ENCODE measurements around the gene FRMD1. TPM values are rescaled to one million over a fixed set of nuclear protein-coding genes. Genes with fewer than 3 reads are reported as not detected.

FRMD1 gene
- total and polyA plus RNA-seq, 2 of the 8 experiments (the other 6 are each of a cell fraction or from before 2014, with no cell fraction given) = 0.36 TPM; not detected in 1

DNA sequence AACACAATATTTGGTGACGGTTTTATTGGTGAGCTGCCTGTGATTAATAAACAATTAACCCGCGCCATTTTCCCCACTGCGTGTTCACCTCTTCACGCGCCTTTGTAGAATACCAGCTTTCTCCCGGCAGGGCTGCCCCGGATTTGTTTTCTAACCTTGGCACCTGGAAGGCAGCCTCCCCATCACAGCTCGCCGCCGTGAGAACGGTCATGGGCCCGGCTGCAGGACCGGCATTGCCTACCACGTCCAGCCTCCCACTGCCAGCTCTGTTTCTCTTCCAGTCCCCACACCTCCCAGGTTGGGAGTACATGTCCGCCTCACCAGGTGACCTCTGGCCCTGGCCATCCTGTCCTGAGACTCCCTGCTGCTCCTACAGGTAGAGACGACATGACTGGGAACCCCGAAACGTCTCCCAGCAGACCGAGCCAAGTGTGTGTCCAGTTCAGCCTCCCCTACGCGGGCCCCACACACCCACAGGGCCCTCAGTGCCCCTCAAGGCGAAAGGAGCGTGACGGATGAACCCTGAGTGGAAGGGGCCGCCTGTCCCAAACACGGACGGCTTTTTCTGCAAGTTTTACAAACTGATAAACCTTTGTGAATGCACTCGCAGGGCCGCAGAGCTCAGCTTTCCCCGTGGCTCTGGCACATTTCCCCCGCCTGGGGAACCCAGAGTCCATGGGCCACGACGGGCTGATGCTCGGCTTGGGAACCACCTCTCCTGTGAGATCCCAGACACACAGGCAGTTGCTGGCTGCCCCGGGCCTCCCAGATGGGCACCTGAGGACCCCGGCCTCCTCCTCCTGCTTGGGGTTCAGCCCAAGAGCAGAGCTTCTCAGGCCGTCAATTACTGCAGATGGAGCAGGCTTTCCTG, 25.7 kb downstream of the FRMD1 start:
- no peak overlapping the region for H2BK12ac ChIP-seq (ENCODE audit: low read depth, low read length)
- H3K27ac ChIP-seq (ENCODE audit: low read depth, low read length) = no peak overlapping the region
- FAIRE-seq (no peak), DNase-seq (ENCODE audit: low read depth in 1 of 2, low spot score in 2 of 2) (no peak)
- no peak overlapping the region for H3K9ac ChIP-seq (replicated peaks in 1 of 4; ENCODE audit: extremely low read depth in 1 of 4, low read depth in 3 of 4, low read length in 3 of 4)
- H3K79me2 ChIP-seq (ENCODE audit: control insufficient read depth in 1 of 2, insufficient read depth in 2 of 2, low read length in 2 of 2) = no peaks in the 10 kb centered on the region
- H2BK5ac ChIP-seq (ENCODE audit: low read depth, low read length) = no peak overlapping the region
- no peaks in the 10 kb centered on the region; a peak in 1 of 7 replicates for H3K27me3 ChIP-seq (replicated peaks in 1 of 4; ENCODE audit: control insufficient read depth in 3 of 4, extremely low read depth in 1 of 4, insufficient read depth in 3 of 4, low read length in 3 of 4)
- H2BK15ac ChIP-seq (ENCODE audit: low read length) = no peak overlapping the region
- POLR2A ChIA-PET (ENCODE audit: partially characterized antibody) = interaction anchor here (0.9 kb wide), 1 partner anchor 8 kb away, joined by 3 read pairs; no protein-coding TSS in a partner anchor
- no peak overlapping the region for H4K5ac ChIP-seq (ENCODE audit: insufficient read length, low read depth, low read length)
- no peaks in the 10 kb centered on the region for H3K79me1 ChIP-seq (ENCODE audit: low read depth, low read length)
- no peaks in the 10 kb centered on the region; a peak in 1 of 8 replicates for H3K36me3 ChIP-seq (ENCODE audit: control insufficient read depth in 2 of 4, insufficient read depth in 4 of 4, low read length in 3 of 4)
- no peak overlapping the region for H2AK5ac ChIP-seq (ENCODE audit: low read depth, low read length)
- H2BK120ac ChIP-seq (replicated peaks; ENCODE audit: low read depth, low read length) = no peak overlapping the region
- H3K14ac ChIP-seq (ENCODE audit: insufficient read length) = no peak overlapping the region
- H4K20me1 ChIP-seq (replicated peaks in 1 of 2; ENCODE audit: control insufficient read depth in 1 of 2, insufficient read depth in 2 of 2, low read length in 2 of 2) = no peaks in the 10 kb centered on the region
- no peaks in the 10 kb centered on the region for H3K23me2 ChIP-seq (ENCODE audit: low read depth, low read length)
- no peaks in the 10 kb centered on the region; a peak in 3 of 7 replicates for H3K4me1 ChIP-seq (replicated peaks in 1 of 4; ENCODE audit: control insufficient read depth in 3 of 4, insufficient read depth in 4 of 4, low read length in 3 of 4)
- H3K4me3 ChIP-seq (ENCODE audit: extremely low read depth in 1 of 4, insufficient read depth in 2 of 4, low read depth in 3 of 4, low read length in 4 of 4) = no peak overlapping the region
- no peaks in the 10 kb centered on the region for H3K9me3 ChIP-seq (ENCODE audit: insufficient read depth in 2 of 2, low read depth in 1 of 2, low read length in 1 of 2)
- 89% methylated on average over 38 of the region's 38 CpGs; no CpG with 5 or more reads in 1 of the 2 experiments for WGBS, 2 experiments (ENCODE audit: extremely low coverage in 1 of 2, insufficient coverage in 1 of 2, insufficient read length in 1 of 2, insufficient replicate concordance in 2 of 2, low coverage in 1 of 2, low lambda C conversion rate in 2 of 2, missing lambda C conversion rate in 1 of 2)
- H2BK20ac ChIP-seq (ENCODE audit: low read length) = no peak overlapping the region
- H3K23ac ChIP-seq (ENCODE audit: insufficient read length) = no peak overlapping the region
- H3K4me2 ChIP-seq (ENCODE audit: insufficient read depth in 1 of 2, low read depth in 2 of 2, low read length in 2 of 2) = no peak overlapping the region
- H2AFZ ChIP-seq (ENCODE audit: low read length) = no peak overlapping the region
- no peak overlapping the region for H3K4ac ChIP-seq (replicated peaks; ENCODE audit: insufficient read length, low read depth, low read length)
- no peak overlapping the region for H3K56ac ChIP-seq (replicated peaks; ENCODE audit: insufficient read length, low read depth, low read length)
- H4K91ac ChIP-seq (replicated peaks; ENCODE audit: insufficient read length, low read length) = no peak overlapping the region
- no peak overlapping the region; the same call in 1 of the 2 replicates for H3K18ac ChIP-seq (ENCODE audit: extremely low read depth, low read length)
- CTCF ChIA-PET (ENCODE audit: partially characterized antibody) = interaction anchor here (0.5 to 1.4 kb wide), 7 partner anchors 8 to 1801 kb away, joined by 3 to 4 read pairs (median 3); no protein-coding TSS in a partner anchor
- H4K8ac ChIP-seq (ENCODE audit: extremely low read depth, insufficient read depth, low read length) = no peak overlapping the region
- TF ChIP-seq RNF2 (IDR thresholded peaks at IDR 0.05; ENCODE audit: borderline replicate concordance, low read depth, low read length, missing control alignments, poor library complexity, severe bottlenecking) (no peak), EZH2 (IDR thresholded peaks at IDR 0.05; ENCODE audit: low read depth, low read length, severe bottlenecking) (no peak), TBP (IDR thresholded peaks at IDR 0.05; ENCODE audit: low read depth, low read length) (no peak), BRCA1 (IDR thresholded peaks at IDR 0.05; ENCODE audit: low read depth, low read length) (no peak), SIN3A (conservative IDR thresholded peaks at IDR 0.05 in 1 of 2, IDR thresholded peaks at IDR 0.05 in 1 of 2; ENCODE audit: low read depth in 1 of 2, low read length in 2 of 2) (no peak), YY1 (IDR thresholded peaks at IDR 0.05; ENCODE audit: low read depth, low read length) (no peak), KDM5A (IDR thresholded peaks at IDR 0.05; ENCODE audit: low read length) (no peak), NANOG (IDR thresholded peaks at IDR 0.05; ENCODE audit: insufficient read depth, low read depth, low read length, poor library complexity, severe bottlenecking) (no peak), JUND (IDR thresholded peaks at IDR 0.05; ENCODE audit: low read length) (no peak)
- TF ChIP-seq, protein P1, sequence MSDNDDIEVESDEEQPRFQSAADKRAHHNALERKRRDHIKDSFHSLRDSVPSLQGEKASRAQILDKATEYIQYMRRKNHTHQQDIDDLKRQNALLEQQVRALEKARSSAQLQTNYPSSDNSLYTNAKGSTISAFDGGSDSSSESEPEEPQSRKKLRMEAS (IDR thresholded peaks at IDR 0.05) = no peak
